ENCODE results near the gene IQCM.
A peak's percentile ranks its signal among the peaks of the same experiment; 100 is the strongest.

The IQCM gene

GRCh38 chr4:149574971-149575370 lies 240.7 kb downstream of the IQCM start:
- TF ChIP-seq, protein P1, sequence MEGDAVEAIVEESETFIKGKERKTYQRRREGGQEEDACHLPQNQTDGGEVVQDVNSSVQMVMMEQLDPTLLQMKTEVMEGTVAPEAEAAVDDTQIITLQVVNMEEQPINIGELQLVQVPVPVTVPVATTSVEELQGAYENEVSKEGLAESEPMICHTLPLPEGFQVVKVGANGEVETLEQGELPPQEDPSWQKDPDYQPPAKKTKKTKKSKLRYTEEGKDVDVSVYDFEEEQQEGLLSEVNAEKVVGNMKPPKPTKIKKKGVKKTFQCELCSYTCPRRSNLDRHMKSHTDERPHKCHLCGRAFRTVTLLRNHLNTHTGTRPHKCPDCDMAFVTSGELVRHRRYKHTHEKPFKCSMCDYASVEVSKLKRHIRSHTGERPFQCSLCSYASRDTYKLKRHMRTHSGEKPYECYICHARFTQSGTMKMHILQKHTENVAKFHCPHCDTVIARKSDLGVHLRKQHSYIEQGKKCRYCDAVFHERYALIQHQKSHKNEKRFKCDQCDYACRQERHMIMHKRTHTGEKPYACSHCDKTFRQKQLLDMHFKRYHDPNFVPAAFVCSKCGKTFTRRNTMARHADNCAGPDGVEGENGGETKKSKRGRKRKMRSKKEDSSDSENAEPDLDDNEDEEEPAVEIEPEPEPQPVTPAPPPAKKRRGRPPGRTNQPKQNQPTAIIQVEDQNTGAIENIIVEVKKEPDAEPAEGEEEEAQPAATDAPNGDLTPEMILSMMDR (IDR thresholded peaks at IDR 0.05; ENCODE audit: control insufficient read depth, extremely low read depth, insufficient read depth), result no peak
- no peak for DNase-seq (ENCODE audit: low read depth)
- H3K4me3 ChIP-seq (ENCODE audit: low read depth, low read length), result no peak overlapping the region

DNA sequence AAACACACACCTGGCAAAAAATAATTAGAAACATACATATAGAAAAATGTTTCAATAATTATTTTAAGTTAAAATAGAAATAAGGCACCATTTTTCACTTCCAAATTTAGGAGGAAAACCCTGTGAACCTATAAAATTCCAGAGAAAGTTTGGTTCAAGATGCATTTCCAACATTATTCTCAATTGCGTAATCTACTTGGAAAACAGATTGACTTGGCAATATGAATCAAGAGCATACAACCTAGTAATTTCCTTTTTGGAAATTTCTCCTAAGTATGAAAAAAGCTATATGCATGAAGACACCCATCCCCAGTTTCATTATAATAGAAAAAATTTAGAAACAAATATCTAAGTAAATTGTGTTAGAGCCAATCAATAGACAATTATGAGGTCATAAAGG lies 242.9 kb downstream of the IQCM start:
- H3K4me3 ChIP-seq (ENCODE audit: low read depth, low read length), result no peak overlapping the region
- TF ChIP-seq, protein P1 (IDR thresholded peaks at IDR 0.05; ENCODE audit: control insufficient read depth, extremely low read depth, insufficient read depth), result no peak
- no peak for DNase-seq (ENCODE audit: low read depth)

- TF ChIP-seq, protein P1 (IDR thresholded peaks at IDR 0.05; ENCODE audit: control insufficient read depth, extremely low read depth, insufficient read depth), result no peak
- DNase-seq (ENCODE audit: low read depth), result no peak
- no peak overlapping the region for H3K4me3 ChIP-seq (ENCODE audit: low read depth, low read length)
These were observed 259.8 kb downstream of the IQCM start for GRCh38 chr4:149555799-149556198.

GRCh38 chr4:149555146-149555545 lies 260.5 kb downstream of the IQCM start:
- no peak overlapping the region for H3K4me3 ChIP-seq (ENCODE audit: low read depth, low read length)
- TF ChIP-seq, protein P1 (IDR thresholded peaks at IDR 0.05; ENCODE audit: control insufficient read depth, extremely low read depth, insufficient read depth), result no peak
- no peak for DNase-seq (ENCODE audit: low read depth)

DNA sequence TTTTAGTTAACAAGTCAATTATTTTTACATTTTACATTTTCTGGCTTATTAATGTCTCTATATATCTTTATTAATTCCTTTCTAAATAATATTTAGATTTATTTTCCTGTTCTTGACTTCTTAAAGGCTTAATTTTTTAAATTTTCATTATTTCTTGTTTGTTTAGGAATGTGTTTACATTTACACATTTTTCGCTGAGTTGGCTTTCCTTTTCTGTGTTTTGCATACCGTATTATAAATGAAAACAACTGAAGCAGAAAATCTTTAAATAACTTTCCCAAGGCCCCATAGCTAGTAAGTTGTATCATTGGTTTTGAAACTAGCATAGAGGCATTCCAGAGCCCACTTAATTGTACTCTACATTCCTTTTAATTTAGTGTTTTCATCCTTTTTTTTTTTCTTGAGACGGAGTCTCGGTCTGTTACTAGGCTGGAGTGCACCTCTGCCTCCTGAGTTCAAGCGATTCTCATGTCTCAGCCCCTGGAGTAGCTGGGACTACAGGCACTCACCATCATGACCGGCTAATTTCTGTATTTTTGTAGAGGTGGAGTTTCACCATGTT lies 261.6 kb downstream of the IQCM start:
- H3K4me3 ChIP-seq (ENCODE audit: low read depth, low read length), result no peak overlapping the region
- TF ChIP-seq, protein P1 (IDR thresholded peaks at IDR 0.05; ENCODE audit: control insufficient read depth, extremely low read depth, insufficient read depth), result no peak

GRCh38 chr4:149552601-149553000 lies 263.0 kb downstream of the IQCM start:
- TF ChIP-seq, protein P1 (IDR thresholded peaks at IDR 0.05; ENCODE audit: control insufficient read depth, extremely low read depth, insufficient read depth), result no peak
- DNase-seq (ENCODE audit: low read depth), result no peak
- no peak overlapping the region for H3K4me3 ChIP-seq (ENCODE audit: low read depth, low read length)

More for the DNA sequence above, 261.6 kb downstream of the IQCM start:
- DNase-seq (ENCODE audit: low read depth), result no peak

DNA sequence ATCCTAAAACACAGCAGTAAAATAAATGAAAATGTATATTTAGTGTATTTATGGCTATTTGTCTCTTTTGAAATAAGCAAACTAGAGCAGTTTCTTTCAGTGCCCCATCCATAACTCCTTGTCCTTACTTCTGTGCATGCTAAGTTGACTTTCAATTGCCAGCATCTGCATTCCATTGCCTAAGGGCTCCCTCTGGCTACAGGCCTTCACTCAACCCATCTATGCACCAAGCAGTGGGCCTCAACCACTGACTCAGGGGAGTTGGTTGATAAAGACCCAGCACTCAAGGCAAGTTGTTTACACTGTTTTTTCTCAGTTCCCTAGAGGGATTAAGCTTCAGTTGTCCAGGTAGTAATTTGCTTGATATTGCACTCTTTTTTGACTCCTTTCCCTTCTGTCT lies 265.7 kb downstream of the IQCM start:
- no peak overlapping the region for H3K4me3 ChIP-seq (ENCODE audit: low read depth, low read length)
- DNase-seq (ENCODE audit: low read depth), result peak; percentile 1
- TF ChIP-seq, protein P1 (IDR thresholded peaks at IDR 0.05; ENCODE audit: control insufficient read depth, extremely low read depth, insufficient read depth), result peak; percentile 46
